BJ (cell line): ENCODE data around the gene CCDC141. TPM values are rescaled to one million over a fixed set of nuclear protein-coding genes. Genes with fewer than 3 reads are reported as not detected.
"Not testable (repeated sequence)": the region's sequence is repeated elsewhere in the genome, so short reads cannot be mapped to it uniquely, and the experiment has no call there.

ENCODE experiments used
- CTCF ChIA-PET: fragments of 350-600 bp; formaldehyde crosslinking; extraction: SDS; loops from one replicate; lab custom pipeline; 2021; ENCODE audit warnings: antibody characterized with exemption, inconsistent platforms; lab: Yijun Ruan, JAX
- POLR2A ChIA-PET: fragments of 300-600 bp; sonication (Branson Sonifier 250); formaldehyde crosslinking; extraction: SDS; loops from one replicate; lab custom pipeline; 2021; ENCODE audit warnings: antibody characterized with exemption; lab: Charles Lee
- DNase-seq: peaks from one replicate; pipeline ENCODE4 v3.0.0-alpha.2; 2011; ENCODE audit warnings: low read depth
- H3K27me3 ChIP-seq: 2 replicates; pipeline ENCODE4 v1.6.0; 2011; ENCODE audit warnings: low read length; ENCODE audit not compliant: control insufficient read depth, insufficient read depth
- H3K36me3 ChIP-seq: 2 replicates; pipeline ENCODE4 v1.5.1; 2011; ENCODE audit warnings: low read length; ENCODE audit not compliant: control insufficient read depth, insufficient read depth
- H3K4me3 ChIP-seq: 2 replicates; pipeline ENCODE4 v1.5.1; 2011; ENCODE audit warnings: low read depth, mild to moderate bottlenecking, control low read depth, low read length
- CTCF ChIP-seq: IDR thresholded peaks from 2 replicates; pipeline ENCODE4 v1.5.1; 2011; ENCODE audit warnings: low read depth, mild to moderate bottlenecking, control low read depth, inconsistent platforms, low read length, moderate library complexity; ENCODE audit not compliant: insufficient read depth
- polyA plus RNA-seq: library from polyadenylated mRNA; depleted of rRNA; stranded (reverse); fragments of >200 nt; gene quantifications from 2 replicates; pipeline ENCODE4 v1.2.3, GENCODE V29; 2011

Gene CCDC141
- polyA plus RNA-seq, 1 experiment: not detected

DNA sequence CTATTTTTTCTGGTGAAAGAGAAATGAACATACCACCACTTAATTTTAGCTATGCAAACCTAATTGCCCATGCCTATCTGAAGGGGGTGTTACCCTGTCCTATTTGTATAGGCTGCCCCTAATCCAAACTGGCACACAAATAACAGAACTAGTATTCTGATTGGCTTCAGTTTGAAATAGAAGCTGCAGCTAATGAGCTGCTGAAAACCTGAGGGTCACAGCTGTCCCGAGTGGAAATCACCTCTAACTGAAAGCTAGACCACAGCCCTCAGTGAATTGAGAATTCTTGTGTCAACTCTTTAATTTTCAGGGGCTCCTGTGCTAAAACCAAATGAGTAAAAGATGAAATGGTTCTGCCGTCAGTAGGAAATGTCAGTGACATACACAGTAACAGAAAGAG is 28.7 kb downstream of the CCDC141 start:
- POLR2A ChIA-PET: no interaction called here
- Histone ChIP-seq H3K36me3 (no peaks in the 10 kb centered on the region), H3K4me3 (no peak overlapping the region), H3K27me3 (no peaks in the 10 kb centered on the region)
- DNase-seq: no peak
- TF ChIP-seq CTCF: no peak
- CTCF ChIA-PET: no interaction called here

DNA sequence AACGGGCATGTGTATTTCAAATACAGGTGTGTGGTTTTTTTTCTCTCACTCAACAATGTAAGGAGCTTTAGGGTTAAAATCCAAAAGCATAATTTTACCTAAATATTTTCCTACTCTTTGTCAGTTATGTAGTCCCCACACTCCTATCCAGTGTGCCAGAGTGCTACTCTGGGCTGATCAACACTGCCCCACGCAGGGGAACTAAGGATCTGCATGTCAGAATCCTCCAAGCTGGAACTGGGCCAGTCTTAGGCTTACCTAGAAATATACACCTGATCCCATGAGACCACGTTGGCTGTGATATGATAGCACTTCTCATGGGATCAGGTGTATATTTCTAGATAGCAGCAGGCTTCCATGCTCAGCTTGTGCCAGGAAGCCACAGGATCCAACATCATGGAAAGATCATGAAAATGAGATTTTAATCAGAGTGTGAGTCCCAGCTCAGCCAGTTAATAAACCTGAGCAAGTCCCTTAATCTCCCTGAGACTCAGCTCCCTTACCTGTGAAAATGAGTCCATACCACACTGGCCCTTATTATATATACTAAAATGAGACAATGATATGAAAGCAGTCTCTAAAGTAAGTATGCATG is 29.7 kb downstream of the CCDC141 start:
- Histone ChIP-seq H3K27me3 (no peaks in the 10 kb centered on the region), H3K36me3 (no peaks in the 10 kb centered on the region), H3K4me3 (no peak overlapping the region)
- ChIA-PET POLR2A (no interaction called here), CTCF (interaction anchor here (1.1 kb wide), 1 partner anchor 72 kb away, joined by 3 read pairs; no protein-coding TSS in a partner anchor)
- TF ChIP-seq CTCF: 0 out of 2 replicates have a peak, but pooled peaks have one; percentile 14
- DNase-seq: no peak

DNA sequence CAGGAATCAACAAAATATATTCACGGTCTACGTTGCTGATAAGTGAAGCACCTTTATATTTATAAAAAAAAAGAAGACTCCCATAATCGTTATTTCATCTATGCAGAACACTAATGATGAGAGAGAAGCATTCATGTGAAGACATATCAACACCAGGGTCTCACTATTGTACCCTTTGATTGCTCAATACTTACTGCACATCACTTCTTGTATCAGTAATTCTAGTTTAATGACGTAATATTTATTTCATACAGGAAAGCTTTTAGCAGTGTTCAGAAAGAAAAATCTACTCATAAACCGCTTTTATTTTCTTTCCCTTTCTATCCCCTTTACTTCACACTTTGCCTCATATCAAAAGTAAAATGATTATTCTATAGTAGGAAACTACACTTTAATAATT is 30.7 kb downstream of the CCDC141 start:
- H3K27me3 ChIP-seq: no peaks in the 10 kb centered on the region
- H3K4me3 ChIP-seq: no peak overlapping the region
- H3K36me3 ChIP-seq: no peaks in the 10 kb centered on the region
- ChIA-PET POLR2A (no interaction called here), CTCF (no interaction called here)
- no peak for DNase-seq
- TF ChIP-seq CTCF: no peak

- no peak for TF ChIP-seq CTCF
- ChIA-PET POLR2A (no interaction called here), CTCF (no interaction called here)
- no peak for DNase-seq
- Histone ChIP-seq H3K27me3 (no peaks in the 10 kb centered on the region), H3K36me3 (no peaks in the 10 kb centered on the region), H3K4me3 (no peak overlapping the region)
These were observed 32.1 kb downstream of the CCDC141 start for GRCh38 chr2:179017773-179018357.

DNA sequence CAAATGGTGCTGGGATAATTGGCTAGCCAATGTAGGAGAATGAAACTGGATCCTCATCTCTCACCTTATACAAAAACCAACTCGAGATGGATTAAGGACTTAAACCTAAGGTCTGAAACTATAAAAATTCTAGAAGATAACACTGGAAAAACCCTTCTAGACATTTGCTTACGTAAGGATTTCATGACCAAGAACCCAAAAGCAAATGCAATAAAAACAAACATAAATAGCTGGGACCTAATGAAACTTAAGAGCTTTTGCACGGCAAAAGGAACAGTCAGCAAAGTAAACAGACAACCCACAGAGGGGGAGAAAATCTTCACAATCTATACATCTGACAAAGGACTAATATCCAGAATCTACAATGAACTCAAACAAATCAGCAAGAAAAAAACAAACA is 35.7 kb downstream of the CCDC141 start:
- H3K27me3 ChIP-seq, CTCF ChIA-PET, H3K4me3 ChIP-seq, POLR2A ChIA-PET, DNase-seq, H3K36me3 ChIP-seq: not testable (repeated sequence)

- ChIA-PET CTCF (no interaction called here), POLR2A (no interaction called here)
- TF ChIP-seq CTCF: no peak
- Histone ChIP-seq H3K36me3 (no peaks in the 10 kb centered on the region), H3K4me3 (no peak overlapping the region), H3K27me3 (no peaks in the 10 kb centered on the region)
- DNase-seq: no peak
These were observed 44.0 kb downstream of the CCDC141 start for GRCh38 chr2:179005976-179006375.
